CD4-positive, alpha-beta T cell treated with Interleukin-6 for 4 hours (primary cell): Measurements from ENCODE around the gene KCNAB1.

Experiments used
- DNase-seq: peaks from one replicate; pipeline ENCODE4 v3.0.0-alpha.2; 2020; ENCODE audit warnings: mixed read lengths

The KCNAB1 gene

DNA sequence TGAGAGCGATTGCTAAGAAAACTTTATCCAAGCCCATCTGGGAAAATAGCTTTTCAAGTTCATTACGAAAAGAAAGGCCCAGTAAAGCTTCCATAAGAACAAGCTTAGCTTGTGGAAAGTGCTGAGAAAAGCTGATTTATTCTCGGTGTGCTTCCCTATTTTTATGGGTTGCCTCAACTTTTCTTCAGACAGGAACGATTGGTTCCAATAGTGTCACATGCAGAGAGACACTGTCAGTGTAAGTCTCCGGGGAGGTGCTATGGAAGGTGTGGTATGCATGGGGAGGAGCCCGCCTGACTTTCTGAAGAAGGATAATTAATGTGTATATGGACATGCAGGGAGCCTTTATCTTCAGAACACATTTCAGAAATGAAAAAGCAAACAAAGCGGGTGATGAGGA is 257.3 kb downstream of the KCNAB1 start:
- DNase-seq, result no peak

DNA sequence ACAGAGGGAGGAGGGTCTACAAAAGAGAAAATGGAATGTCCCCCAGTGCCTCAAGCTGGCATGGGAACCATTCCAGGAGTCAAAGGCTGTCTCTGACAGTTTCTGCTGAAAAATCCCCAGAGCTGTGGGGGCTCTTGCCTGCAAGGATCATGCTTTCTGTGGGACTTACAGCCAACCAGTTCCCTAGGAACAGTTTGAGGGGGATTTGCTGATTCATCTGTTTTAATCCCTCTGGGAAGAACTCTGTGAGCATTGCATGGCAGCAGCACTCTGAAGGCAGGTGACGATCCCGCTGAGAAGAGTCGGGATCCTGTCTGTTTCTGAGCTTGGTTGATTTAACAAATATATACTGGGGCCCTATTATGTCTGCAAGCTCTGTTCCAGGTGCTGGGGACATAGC is 258.5 kb downstream of the KCNAB1 start:
- no peak for DNase-seq

DNA sequence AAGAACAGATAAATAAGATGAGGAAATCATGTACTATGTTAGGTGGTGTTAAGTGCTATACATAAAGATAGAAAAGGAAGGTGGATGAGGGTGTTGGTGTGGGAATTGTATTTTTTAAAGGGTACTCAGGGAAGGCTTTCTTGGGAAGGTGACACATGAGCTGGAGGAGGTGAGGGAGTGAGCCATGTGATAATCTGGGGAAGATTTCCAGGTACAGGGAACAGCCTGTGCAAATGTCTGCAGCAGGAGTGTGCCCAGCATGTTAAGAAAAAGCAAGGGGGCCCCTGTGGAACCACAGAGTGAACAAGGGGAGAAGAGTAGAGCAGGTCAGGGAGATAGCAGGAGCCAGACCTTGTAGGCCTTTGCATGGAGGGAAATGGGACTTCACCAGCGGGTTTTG is 258.9 kb downstream of the KCNAB1 start:
- DNase-seq, result no peak

DNA sequence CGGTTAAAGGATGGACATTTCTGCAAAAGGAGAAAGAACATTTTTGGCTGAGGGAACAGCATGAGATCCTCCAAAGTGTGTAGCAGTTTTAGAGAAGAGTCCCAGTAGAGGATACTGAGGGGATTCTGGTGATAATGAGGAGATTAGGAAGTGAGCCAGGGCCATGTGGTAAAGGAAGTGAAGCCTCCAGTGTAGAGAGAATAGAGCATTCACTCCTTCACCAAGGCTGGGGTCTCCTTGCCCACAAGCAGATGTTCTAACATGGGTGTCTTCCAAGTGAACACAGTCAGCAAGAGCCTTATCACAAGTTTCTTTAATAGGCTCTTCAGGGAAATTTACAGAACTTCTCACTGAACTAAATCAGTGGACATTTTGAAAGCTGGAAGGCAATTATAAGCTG is 260.9 kb downstream of the KCNAB1 start:
- no peak for DNase-seq

DNA sequence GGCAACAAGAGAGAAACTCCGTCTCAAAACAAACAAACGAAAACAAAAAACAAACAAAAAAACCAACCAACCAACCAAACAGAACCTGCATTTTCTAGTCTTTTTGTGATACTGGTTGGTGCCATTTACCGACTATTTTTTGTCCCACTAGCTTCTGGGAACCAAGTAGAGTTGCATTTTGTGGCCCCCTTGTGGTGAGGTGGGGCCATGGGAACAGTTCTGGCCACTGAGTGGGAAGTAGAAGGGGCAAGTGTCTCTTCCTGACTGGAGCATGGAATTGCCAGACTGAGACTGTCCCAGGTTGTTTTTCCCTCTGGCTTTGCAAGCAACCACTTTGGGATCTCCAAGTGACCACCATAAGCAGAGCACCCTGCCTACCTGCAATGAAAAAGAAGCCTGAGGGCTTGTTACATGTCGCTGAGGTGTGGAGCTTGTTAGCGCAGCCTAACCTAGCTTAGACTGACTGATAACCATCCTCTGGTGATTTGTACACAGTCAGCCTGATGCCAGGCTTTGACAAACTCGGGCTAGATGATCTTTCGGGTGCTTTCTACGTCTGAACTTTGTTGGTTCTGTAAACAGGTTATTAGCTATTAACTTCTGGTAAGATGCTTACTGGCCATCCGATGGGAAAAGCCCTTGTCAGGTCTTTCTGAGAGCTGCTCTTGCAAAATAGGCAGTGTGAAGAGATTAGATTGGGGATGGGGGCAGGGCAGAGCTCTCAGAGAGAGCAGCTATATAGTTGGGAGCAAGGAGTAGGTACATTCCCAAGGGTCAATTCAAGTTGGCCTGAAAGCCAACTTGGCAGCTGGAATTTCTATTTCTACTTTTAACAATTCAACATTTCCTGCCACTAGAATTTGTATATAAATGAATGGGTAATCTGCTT is 262.3 kb downstream of the KCNAB1 start:
- DNase-seq, result peak; percentile 8

DNA sequence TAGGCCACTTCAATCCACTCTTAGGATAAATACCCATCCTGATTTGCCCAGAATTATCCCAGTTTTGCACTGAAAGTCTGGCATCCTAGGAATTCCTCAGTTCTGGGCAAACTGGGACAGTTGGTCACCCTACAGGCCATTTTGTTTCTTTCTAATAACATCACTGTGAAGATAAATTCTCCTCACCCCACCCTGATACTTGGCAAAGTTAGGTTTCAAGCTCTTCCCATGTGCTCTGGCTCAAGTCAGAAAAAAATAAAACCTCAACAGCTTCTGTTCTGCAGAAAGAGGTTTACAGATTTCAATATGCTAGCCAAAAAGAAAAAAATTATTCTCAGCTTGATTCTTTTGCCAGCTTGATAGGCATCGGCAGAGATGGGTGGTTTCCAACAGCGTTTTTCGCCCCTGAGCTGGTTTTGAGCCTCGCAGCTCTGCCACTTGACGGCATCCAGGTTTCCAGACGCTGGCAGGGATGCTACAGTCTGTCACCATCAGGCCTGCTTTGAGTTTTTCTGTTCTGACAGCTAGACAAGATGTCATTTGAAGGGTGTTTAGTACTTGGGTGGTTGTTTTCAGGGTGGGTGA is 263.2 kb downstream of the KCNAB1 start:
- no peak for DNase-seq

DNA sequence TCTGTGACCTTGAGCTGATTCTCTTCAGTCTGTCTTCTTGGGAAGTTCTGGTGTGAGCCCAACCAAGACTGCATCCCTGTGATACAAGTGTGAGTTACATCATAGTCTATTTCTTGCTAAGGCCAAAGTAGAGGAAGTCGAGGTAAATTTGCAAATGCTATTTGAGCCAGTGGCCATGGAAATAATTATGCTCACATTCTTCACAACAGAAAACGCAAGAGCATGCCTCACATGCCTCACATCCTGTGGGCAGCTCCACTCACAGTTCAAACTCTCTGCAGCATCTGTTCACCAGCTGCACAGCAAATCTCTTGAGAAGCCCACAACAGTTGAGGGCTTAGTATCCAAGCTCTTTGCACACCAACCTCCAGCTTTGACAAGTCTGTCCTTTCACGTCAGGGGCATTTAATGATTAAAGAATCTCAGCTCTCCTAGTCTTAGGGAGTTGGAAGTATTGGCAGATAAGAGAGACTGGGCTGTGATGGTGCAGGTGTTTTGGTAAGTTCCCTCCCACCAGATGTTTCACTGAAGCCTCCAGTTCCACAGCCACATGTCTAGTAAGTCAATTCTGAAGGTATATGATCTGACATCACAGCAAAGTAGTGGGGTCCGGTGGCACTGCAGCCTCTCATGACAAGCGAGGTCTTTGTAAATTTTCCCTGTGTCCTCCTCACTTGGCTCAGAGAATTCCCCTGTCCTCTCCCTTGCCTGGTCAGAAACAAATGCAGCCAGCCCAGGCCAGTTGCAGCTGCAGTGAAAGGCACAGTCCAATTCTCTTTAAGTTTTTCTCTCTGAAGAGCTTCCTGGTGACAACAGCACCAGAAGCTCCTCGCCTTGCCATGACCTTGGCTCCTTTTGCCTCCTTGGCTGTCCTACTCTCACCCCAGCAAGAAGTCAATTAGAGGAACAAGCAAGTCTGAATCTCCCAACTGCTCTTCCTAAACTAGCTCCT is 268.4 kb downstream of the KCNAB1 start:
- no peak for DNase-seq

DNA sequence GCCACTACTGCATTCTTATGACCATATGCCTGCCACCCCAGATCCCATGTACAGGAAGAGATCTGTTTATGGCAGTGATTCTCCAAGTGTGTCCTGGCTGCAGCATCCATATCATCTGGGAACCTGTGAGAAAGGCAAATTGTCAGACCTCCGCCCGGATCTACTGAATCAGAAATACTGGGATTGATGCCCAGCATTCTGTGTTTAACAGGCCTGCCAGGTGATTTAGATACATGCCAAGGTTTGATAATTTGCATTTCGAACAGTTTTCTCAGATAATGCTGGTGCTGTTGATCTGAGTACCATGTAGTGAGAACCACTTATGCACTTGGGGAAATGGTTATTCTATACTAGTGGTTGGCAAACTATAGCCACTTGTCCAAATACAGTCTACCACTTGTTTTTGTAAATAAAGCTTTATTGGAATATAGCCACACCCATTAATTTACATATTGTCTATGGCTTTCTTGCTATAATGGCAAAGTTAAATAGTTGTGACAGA is 269.1 kb downstream of the KCNAB1 start:
- no peak for DNase-seq

DNA sequence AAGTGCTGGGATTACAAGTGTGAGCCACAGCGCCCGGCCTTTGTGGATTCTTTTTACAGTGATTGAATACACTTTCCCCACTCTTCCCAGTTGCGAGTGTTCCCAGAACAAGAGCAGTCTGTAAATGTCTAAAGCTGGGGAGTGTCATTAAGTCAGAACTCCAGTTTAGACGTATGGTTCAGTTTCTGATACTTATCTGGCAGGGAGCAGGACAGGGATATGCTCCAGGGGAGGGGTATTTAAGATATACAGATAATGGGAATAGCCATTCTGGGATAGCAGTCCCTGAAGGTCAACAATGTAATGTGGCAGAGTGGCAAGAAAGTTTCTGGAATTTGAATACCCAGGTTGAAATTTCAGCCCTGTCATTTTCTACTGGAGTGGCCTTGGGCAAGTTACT is 270.5 kb downstream of the KCNAB1 start:
- DNase-seq, result no peak

DNA sequence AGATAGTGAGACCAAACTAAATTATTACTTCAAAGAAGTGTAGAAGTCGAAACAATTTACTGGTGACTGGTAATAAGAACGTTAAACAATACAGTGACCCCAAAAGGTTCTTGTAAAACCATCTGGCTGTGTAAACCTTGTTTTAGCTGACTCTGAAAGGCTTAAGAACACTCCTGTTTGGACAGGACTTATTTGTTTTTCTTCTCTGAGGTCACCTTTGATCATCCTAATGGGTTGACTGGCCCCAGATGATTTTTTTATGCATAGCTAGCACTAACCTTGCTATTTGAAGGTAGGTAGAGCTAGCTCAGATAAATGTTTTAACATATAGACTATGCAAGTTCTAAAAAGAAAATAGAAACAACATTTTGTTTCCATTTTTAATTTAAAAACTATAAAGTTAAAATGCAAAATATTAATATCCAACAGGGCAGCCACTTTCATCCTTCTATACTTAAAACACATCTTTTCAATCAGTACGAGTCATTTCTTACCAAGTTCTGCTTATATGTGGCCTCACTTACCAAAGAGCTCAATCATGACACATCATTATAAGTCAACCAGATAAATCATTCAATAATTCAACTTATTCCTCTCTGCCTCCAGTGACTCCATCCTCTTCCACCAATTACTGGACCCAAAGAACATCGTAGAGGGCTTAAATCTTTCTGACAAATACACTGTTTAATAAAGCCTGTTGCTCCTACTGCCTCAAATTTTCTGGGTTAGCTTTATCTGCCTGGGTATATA is 275.8 kb downstream of the KCNAB1 start:
- no peak for DNase-seq

DNA sequence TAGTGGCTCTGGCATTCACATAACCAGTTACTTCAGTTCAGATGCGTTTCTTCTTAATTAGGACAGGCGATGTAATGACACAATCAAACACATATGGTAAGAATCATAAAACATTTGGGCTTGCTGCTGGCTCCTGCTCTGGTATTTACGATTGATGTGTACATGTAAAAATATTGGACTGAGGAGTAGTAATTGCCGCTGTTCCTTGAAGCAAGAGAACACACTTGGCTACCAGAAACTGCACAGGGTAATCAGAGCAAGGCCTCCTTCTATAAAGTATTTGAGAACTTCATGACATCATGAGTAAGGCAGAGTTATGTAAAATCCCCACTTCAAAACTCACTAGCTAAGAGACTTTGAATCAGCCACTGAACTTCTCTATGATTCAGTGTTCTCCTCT is 276.5 kb downstream of the KCNAB1 start:
- no peak for DNase-seq

DNA sequence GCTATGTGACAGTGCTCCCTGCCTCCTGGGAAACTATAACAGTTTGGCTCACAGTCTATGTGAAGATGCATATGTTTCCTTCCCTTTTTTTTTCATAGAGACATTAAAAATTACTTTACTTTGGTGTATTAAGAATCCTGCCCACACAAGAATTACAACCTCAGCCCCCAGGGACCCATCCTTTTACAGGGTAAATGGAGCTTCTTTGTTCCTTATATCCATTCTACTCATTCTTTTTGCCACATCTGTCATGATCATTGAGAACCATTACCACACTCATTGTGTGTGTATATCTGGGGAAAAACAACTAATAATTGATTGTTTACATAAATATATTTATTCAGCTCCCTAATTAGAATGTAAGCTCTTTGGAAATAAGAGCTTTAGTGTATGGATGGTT is 277.2 kb downstream of the KCNAB1 start:
- no peak for DNase-seq

DNA sequence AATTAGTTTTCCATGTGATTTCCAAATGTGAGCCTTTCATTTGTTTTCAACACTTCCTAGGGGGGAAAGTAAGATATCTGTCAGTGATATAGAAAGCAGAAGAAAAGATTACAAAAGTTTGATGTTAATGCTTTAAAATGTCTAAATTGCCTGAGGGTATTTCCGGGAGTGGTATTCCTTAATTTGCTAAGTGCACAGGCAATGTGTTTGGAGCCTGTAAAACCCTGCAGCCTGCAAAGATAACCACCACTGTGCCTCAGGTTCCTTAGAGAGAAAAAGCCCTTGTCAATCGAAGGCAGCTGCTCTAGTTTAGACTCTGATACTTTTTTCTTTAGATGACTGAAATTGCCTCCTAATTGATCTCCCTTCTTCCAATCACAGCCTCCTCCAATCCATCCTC is 279.7 kb downstream of the KCNAB1 start:
- no peak for DNase-seq

DNA sequence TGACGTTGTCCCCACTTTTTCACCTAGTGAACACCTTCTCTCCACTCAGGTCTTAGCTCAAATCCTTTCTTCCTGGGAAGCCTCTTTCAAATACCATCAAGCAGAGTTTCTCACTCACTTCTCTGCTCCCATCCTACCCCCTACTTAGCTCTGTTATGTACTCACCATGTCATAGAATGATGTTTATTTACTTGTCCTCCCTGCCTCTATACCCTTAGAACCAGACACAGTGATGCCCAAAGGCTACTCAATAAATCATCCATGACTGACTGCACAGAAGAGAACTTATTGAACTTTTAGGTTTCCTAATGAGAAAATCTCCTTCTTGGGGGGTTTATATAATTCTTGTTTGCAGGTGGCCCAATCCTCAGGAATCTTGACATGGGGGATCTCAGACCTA is 280.4 kb downstream of the KCNAB1 start:
- no peak for DNase-seq

DNA sequence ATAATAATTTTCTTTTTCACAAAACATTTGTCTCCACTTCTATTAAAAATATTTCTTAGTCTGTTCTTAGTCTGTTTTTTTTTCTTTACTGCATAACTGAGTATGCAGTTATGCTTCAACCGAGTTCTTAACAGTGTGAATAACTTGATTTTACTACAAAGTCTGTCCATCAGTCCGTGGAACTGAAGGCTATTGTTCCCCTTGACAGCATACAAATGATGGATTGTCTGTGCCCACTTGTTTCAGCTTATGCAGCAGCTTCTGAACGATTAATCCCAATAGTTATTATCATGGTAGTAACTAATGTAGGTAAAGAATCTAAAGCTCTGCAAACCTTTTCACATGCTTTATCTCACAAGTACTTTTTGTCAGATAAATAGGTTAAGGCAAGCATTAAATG is 283.8 kb downstream of the KCNAB1 start:
- no peak for DNase-seq

DNA sequence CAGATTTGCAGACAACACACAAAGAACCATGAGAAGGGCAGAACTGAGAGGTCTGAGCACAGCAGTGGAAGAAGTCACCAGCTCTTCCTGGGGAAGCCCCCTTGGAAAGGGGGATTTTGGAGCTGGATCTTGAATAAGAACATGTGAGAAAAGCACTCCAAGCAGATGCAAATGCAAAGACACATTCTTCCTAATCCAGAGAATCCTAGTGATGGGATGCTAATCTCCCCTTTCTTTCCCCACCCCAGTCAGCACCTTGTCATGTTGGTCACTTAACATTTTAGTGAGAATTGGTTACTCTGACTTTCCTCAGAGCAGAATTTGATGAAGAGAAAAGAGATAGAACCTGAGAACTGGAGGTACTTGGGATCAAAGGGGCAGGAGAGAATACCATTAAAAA is 286.0 kb downstream of the KCNAB1 start:
- DNase-seq, result no peak

DNA sequence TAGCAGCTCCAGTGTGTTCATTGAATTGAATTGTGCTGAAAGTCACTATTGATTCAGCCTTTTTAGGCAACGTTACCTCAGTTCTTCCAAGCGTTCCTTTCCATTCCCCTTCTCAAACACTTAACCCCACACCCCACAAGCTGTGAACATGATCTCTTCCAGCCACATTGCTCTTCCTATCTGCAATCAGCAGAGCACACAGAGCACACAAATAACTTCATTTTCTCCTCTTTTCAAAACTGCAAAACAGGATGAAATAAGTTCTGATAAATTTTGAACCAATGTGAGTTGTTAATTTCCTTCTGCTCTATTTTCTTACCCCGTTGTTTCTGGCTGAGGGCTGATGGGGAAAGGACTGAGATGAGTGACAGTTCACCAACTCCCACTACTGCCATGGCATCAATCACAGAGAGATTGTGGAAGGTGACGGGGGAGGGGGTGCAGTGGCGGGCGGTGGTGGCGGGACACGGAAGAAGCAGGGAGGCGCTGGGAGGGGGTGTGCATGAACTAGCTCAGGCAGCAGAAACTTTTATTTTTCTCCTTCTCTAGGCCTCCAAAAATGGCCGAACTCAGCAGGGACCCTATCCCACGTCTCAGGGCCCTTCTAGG is 287.3 kb downstream of the KCNAB1 start:
- no peak for DNase-seq

DNA sequence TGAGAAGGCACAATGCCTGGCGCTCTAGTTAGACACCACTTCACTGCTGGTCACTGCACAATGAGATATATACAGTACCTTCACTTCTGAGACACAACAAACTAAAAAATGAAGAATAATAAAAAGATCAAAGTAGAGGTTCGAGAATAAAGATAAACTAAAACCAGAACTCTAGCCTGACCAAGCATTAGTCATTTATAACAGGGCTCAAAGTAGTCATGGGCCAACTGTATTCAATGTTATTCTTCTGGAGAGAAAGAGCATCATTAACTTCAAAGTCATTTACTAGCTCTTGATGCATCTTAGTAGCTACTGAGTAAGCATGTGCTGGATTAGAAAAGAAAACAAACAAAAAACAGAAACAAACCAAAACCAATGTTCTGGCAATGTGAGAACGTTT is 289.3 kb downstream of the KCNAB1 start:
- DNase-seq, result no peak

DNA sequence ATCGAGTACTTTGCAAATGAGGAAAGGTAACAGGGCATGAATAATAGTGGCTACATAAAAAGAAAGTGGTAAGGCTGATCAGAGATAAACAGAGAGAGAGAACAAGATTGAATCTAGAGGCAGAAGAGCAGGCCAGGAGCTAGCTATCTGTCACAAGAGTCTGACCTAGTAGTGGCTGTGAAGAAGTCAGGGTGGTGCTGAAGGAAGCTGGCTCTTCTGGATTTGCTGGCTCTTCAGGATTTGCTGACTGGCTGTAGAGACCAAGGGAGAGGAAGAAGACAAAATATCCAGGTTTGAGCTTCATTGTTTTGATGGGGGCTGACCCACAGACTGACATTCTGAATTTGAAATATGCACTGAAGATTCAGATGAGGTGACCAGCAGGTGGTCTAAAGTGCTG is 292.2 kb downstream of the KCNAB1 start:
- no peak for DNase-seq

DNA sequence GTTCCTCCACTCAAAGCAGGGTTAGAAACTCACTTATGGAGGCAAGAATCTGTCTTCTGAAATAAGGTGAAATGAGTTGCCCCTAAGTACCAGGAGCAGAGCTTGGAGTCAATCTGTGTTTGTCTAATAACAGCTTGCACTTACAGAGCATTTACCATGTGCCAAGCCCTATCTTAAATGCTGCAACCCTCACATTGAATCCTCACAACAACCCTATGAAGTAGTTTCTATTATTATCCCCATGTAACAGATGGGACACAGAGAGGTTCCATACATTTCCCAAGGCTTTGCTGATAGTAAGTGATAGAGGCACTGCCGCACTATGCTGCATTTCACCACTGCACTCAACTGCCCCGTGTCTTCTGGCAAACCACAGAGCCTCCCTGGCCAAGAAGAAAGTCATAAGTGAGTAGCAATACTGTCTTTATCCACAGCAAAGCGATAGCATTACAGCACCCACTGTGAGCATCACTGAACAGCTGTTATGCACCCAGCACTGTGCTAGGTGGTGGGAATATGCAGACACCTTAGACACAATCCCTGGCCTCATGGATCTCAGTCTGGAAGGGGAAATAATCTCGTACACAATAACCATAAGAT is 293.0 kb downstream of the KCNAB1 start:
- DNase-seq, result no peak

DNA sequence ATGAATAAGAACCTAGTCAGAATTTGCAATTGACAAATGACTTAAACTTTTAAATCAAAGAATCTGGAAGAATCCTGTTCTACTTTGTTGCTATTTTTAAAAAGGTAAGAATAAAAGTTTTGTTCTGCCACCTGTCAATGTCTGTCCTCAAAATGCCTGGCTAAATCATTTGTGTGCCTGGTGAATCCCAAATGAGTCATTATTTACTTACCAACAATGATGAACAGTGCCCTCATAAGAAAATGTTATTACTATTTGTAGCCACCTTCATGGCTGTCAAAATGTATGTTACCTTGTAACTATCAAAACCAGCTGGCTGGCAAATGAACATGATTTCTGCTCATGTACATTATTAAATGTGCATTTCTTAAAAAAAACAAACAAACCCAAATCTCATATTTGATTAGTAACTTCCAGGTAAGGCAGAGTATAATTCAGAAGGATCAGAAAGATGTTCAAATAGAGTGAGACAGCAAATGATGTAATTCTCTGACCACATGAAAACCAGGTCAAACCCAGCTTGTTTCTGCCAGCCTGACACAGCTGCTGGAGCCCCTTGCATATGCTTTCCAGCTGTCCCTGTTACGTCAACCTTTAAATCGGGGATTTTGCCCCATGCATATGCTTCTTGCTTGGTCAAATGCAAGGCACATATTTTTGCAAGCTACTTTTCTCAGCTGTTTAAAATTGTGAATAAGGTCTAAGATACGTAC is 296.6 kb downstream of the KCNAB1 start:
- DNase-seq, result no peak
